Measurements from ENCODE around the gene MEF2B. TPM values are rescaled to one million over a fixed set of nuclear protein-coding genes. Genes with fewer than 3 reads are reported as not detected.
"Not testable (repeated sequence)": the region's sequence is repeated elsewhere in the genome, so short reads cannot be mapped to it uniquely, and the experiment has no call there.

The MEF2B gene
- total RNA-seq, 2 experiments from 2014 or later: 1.6 to 2.3 TPM

- peaks cover 12% of the 10 kb centered on the region for H3K36me3 Mint-ChIP-seq
- no peak overlapping the region for H3K27ac Mint-ChIP-seq
- H3K9me3 Mint-ChIP-seq: no peaks in the 10 kb centered on the region
- H3K4me3 Mint-ChIP-seq: no peak overlapping the region
- DNase-seq: no peak
- no peaks in the 10 kb centered on the region for H3K4me1 Mint-ChIP-seq
- H3K27me3 Mint-ChIP-seq: no peaks in the 10 kb centered on the region
Measured at GRCh38 chr19:19152668-19153384, 17.2 kb downstream of the MEF2B start.

- no peak for DNase-seq
- Mint-ChIP-seq H3K4me1 (no peaks in the 10 kb centered on the region), H3K36me3 (peaks cover 6% of the 10 kb centered on the region), H3K27me3 (no peaks in the 10 kb centered on the region), H3K4me3 (no peak overlapping the region), H3K9me3 (no peaks in the 10 kb centered on the region), H3K27ac (no peak overlapping the region)
Measured at GRCh38 chr19:19151418-19151817, 18.6 kb downstream of the MEF2B start.

DNA sequence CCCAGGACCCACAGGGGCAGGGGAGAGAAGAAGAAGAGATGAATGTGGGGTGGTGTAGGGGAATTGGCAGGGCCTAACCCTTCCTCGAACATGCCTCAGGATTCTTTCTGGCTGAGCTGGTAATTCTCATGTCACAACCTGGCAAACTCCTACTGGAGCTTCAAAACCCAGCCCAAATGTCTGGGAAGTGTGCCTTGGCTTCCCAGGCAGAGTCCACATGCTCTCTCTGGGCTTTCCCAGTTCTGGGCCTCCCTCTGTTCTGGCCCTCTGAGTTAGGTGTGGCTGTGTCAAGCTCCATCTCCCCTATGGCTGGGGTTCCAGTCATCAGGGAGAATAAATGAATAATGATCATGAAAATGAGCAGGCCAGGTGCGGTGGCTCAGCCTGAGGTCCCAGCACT, 20.6 kb downstream of the MEF2B start:
- no peaks in the 10 kb centered on the region for H3K4me1 Mint-ChIP-seq
- H3K9me3 Mint-ChIP-seq: no peaks in the 10 kb centered on the region
- H3K27me3 Mint-ChIP-seq: no peaks in the 10 kb centered on the region
- H3K27ac Mint-ChIP-seq: no peak overlapping the region
- DNase-seq: no peak
- no peaks in the 10 kb centered on the region for H3K36me3 Mint-ChIP-seq
- H3K4me3 Mint-ChIP-seq: no peak overlapping the region

DNA sequence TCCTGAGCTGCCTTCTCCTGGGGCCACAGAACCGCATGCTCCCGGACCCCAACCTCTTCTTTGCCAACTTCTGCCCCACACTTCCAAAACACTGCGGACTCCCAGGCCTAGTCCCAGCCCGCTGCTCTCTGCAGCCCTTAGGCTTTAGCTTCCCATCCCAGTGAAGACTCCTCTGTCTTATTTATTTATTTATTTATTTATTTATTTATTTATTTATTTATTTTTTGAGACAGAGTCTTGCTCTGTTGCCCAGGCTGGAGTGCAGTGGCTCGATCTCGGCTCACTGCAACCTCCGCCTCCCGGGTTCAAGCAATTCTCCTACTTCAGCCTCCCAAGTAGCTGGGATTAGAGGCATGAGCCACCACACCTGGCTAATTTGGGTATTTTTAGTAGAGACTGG, 21.6 kb downstream of the MEF2B start:
- H3K27me3 Mint-ChIP-seq, H3K4me1 Mint-ChIP-seq, H3K27ac Mint-ChIP-seq, DNase-seq, H3K36me3 Mint-ChIP-seq, H3K9me3 Mint-ChIP-seq, H3K4me3 Mint-ChIP-seq: not testable (repeated sequence)

GRCh38 chr19:19147344-19147743, 22.7 kb downstream of the MEF2B start:
- Mint-ChIP-seq H3K27me3 (no peaks in the 10 kb centered on the region), H3K4me3 (no peak overlapping the region), H3K9me3 (no peaks in the 10 kb centered on the region), H3K36me3 (no peaks in the 10 kb centered on the region), H3K27ac (no peak overlapping the region), H3K4me1 (no peaks in the 10 kb centered on the region)
- DNase-seq: no peak

GRCh38 chr19:19146865-19147264, 23.2 kb downstream of the MEF2B start:
- H3K4me1 Mint-ChIP-seq: no peaks in the 10 kb centered on the region
- H3K36me3 Mint-ChIP-seq: no peaks in the 10 kb centered on the region
- no peaks in the 10 kb centered on the region for H3K9me3 Mint-ChIP-seq
- H3K27me3 Mint-ChIP-seq: no peaks in the 10 kb centered on the region
- H3K27ac Mint-ChIP-seq: no peak overlapping the region
- no peak overlapping the region for H3K4me3 Mint-ChIP-seq
- no peak for DNase-seq

DNA sequence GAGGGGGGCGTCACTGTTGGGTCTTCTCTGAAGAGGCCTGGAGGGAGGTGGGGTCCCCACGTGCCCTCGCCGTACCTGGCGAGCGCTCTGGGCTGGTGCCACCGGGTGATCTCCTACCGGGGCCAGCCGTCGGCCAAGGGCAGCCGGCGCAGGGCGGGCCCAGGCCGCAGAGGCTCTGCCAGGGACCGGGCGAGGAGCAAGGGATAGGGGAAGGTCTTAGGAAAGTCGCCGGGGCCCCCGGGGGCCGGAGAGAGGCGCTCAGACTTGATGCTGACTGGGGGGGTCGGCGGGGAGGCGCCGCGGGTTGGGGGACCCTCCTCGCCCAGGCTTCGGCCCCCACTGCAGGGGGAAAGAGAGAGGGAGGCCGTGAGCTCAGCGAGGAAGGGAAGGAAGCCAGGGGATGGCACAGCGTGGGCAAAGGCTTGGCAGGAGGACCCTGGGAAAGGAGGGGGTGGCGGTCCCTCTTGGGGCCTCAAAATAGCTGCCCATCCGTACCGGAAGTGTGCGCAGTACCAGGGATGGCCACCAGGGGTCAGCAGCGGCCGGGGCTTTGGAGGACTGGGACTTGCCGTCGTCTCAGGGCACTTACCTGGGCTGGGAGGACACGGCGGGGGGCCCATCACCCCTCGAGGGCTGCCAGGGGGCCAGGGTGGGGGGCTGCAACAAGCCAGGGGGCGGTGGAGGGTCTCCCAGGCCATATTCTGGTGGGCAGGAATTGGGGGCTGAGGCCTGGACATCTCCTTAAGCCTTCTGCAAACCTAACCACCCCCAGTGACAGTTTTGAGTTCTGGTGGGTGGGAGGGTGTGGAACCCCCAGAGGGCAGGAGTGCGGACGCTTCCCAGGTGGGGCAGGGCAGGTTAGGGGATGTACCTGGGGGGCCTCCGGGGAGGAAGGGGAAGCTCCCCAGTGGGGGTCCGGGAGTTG, 24.1 kb downstream of the MEF2B start:
- no peaks in the 10 kb centered on the region for H3K4me1 Mint-ChIP-seq
- no peaks in the 10 kb centered on the region for H3K27me3 Mint-ChIP-seq
- no peaks in the 10 kb centered on the region for H3K36me3 Mint-ChIP-seq
- no peak overlapping the region for H3K4me3 Mint-ChIP-seq
- DNase-seq: peak; percentile 84
- H3K9me3 Mint-ChIP-seq: no peaks in the 10 kb centered on the region
- no peak overlapping the region for H3K27ac Mint-ChIP-seq

GRCh38 chr19:19145281-19145680, 24.8 kb downstream of the MEF2B start:
- Mint-ChIP-seq H3K9me3 (no peaks in the 10 kb centered on the region), H3K27ac (no peak overlapping the region), H3K27me3 (no peaks in the 10 kb centered on the region), H3K4me3 (no peak overlapping the region), H3K4me1 (no peaks in the 10 kb centered on the region), H3K36me3 (no peaks in the 10 kb centered on the region)
- no peak for DNase-seq

GRCh38 chr19:19142347-19142746, 27.7 kb downstream of the MEF2B start:
- H3K27me3 Mint-ChIP-seq: no peaks in the 10 kb centered on the region
- no peak overlapping the region for H3K4me3 Mint-ChIP-seq
- H3K9me3 Mint-ChIP-seq: no peaks in the 10 kb centered on the region
- H3K36me3 Mint-ChIP-seq: no peaks in the 10 kb centered on the region
- peaks cover 17% of the 10 kb centered on the region for H3K4me1 Mint-ChIP-seq
- DNase-seq: no peak
- H3K27ac Mint-ChIP-seq: no peak overlapping the region

DNA sequence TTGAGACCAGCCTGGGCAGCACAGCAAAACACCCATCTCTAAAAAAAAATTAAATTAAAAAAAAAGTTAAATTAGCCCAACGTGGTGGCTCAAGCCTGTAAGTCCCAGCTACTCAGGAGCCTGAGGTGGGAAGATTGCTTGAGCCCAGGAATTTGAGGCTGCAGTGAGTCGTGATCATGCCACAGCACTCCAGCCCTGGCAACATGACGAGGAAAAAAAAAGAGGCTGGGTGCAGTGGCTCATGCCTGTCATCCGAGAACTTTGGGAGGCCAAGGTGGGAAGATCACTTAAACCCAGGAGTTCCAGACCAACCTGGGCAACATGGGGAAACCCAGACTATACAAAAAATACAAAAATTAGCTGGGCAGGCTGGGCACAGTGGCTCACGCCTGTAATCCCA, 29.6 kb downstream of the MEF2B start:
- Mint-ChIP-seq H3K4me3 (no peak overlapping the region), H3K27me3 (no peaks in the 10 kb centered on the region), H3K4me1 (peaks cover 21% of the 10 kb centered on the region), H3K9me3 (no peaks in the 10 kb centered on the region), H3K36me3 (no peaks in the 10 kb centered on the region), H3K27ac (no peak overlapping the region)
- no peak for DNase-seq

DNA sequence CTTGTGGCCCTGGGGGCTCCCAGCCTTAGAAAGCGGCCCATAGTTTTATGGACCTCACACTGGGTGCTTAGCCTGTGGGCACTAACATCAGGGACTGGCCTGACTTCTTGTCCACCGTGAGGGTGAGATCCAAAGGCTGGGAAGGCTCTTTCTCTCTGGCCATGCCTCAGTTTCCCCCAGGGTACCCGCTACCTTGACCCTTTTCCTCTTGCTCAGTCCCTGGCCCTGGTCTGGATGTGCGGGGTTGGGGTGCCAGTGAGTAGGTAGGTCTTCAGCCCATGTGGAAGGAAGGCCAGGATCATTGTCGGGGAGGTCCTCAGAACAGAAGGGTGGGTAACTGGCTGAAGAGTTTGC, 30.2 kb downstream of the MEF2B start:
- Mint-ChIP-seq H3K27ac (no peak overlapping the region), H3K27me3 (no peaks in the 10 kb centered on the region), H3K4me1 (peaks cover 24% of the 10 kb centered on the region), H3K4me3 (no peak overlapping the region), H3K9me3 (no peaks in the 10 kb centered on the region), H3K36me3 (peaks cover 2% of the 10 kb centered on the region)
- no peak for DNase-seq

GRCh38 chr19:19138109-19138981, 31.7 kb downstream of the MEF2B start, which contains the start of gene TMEM161A:
TMEM161A (minus strand) TSS chr19:19138478; CDS start chr19:19138428, 50 bp downstream.
- Mint-ChIP-seq H3K9me3 (no peaks in the 10 kb centered on the region), H3K4me3 (peak within 1 kb of the TSS; percentile 95), H3K27me3 (no peaks in the 10 kb centered on the region), H3K27ac (peak within 1 kb of the TSS; percentile 96), H3K4me1 (peaks cover 27% of the 10 kb centered on the region), H3K36me3 (peaks cover 9% of the 10 kb centered on the region)
- peak; percentile 97 for DNase-seq

DNA sequence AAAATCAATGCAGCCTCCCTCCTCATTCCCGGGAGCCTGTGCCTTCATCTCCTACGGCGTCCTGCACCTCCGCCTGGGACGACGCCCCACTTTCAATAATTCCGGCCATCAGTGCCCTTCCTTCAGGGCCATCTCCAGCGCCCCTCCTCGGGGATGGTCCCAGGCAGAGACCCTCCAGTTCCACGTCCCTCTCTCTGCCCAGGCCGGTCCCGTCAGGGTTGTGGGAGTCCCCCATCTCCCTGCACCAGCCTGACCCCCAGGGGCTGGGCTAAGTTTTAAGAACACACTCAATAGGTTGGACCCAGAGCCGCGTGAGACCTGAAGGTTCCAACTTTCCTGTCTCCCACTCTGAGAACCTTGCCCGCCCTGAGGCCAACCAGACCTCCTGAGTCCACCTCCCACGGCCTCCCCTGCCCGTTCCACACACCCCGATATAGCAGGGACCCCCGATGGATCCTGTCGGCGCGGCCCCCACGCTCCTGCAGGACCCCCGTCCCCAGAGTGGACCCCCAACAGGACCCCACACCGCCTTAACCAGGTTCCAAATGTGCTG, 32.4 kb downstream of the MEF2B start:
- no peak for DNase-seq
- Mint-ChIP-seq H3K27ac (peak overlapping the region; percentile 96), H3K9me3 (peaks cover under 1% of the 10 kb centered on the region), H3K4me1 (peaks cover 27% of the 10 kb centered on the region), H3K27me3 (no peaks in the 10 kb centered on the region), H3K4me3 (peak overlapping the region; percentile 95), H3K36me3 (peaks cover 15% of the 10 kb centered on the region)

GRCh38 chr19:19135713-19136112, 34.4 kb downstream of the MEF2B start:
- not testable (repeated sequence) for H3K27ac Mint-ChIP-seq, H3K9me3 Mint-ChIP-seq, H3K27me3 Mint-ChIP-seq, DNase-seq, H3K4me3 Mint-ChIP-seq
- Mint-ChIP-seq H3K36me3 (peaks cover 24% of the 10 kb centered on the region), H3K4me1 (peaks cover 27% of the 10 kb centered on the region)

Data from activated naive CD8-positive, alpha-beta T cell treated with anti-CD3 and anti-CD28 coated beads for 36 hours (primary cell).